Gastrocnemius medialis (tissue), 4 donors: Measurements from ENCODE around the gene DCN.

Experiments used
- POLR2A ChIP-seq, 2 donors: fragments of 450-650 bp; IDR thresholded peaks; one replicate each; pipeline ENCODE4 v1.6.1; 2017; ENCODE audit warnings: antibody characterized with exemption in 2 of 2, mild to moderate bottlenecking in 2 of 2, moderate library complexity in 2 of 2
- TF ChIP-seq, protein P1 (sequence below), 5 experiments: fragments of 450-650 bp in 3 of 5; fragments of 200-600 bp in 2 of 5; sonication (generic) in 2 of 5; IDR thresholded peaks in 4 of 5; conservative IDR thresholded peaks in 1 of 5; 1 replicate in 4 of 5; 2 replicates in 1 of 5; pipeline ENCODE4 v1.5.1; 2016 to 2019; ENCODE audit warnings: antibody characterized with exemption in 5 of 5, mild to moderate bottlenecking in 3 of 5, moderate library complexity in 3 of 5

- TF ChIP-seq, protein P1, sequence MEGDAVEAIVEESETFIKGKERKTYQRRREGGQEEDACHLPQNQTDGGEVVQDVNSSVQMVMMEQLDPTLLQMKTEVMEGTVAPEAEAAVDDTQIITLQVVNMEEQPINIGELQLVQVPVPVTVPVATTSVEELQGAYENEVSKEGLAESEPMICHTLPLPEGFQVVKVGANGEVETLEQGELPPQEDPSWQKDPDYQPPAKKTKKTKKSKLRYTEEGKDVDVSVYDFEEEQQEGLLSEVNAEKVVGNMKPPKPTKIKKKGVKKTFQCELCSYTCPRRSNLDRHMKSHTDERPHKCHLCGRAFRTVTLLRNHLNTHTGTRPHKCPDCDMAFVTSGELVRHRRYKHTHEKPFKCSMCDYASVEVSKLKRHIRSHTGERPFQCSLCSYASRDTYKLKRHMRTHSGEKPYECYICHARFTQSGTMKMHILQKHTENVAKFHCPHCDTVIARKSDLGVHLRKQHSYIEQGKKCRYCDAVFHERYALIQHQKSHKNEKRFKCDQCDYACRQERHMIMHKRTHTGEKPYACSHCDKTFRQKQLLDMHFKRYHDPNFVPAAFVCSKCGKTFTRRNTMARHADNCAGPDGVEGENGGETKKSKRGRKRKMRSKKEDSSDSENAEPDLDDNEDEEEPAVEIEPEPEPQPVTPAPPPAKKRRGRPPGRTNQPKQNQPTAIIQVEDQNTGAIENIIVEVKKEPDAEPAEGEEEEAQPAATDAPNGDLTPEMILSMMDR (IDR thresholded peaks at IDR 0.05 in 4 of 5, conservative IDR thresholded peaks at IDR 0.05 in 1 of 5): no peak
- no peak for TF ChIP-seq POLR2A (IDR thresholded peaks at IDR 0.05)
Measured at GRCh38 chr12:91204421-91204820, 21.8 kb upstream of the DCN start.
